Measurements from ENCODE around the gene RBM7.

DNA sequence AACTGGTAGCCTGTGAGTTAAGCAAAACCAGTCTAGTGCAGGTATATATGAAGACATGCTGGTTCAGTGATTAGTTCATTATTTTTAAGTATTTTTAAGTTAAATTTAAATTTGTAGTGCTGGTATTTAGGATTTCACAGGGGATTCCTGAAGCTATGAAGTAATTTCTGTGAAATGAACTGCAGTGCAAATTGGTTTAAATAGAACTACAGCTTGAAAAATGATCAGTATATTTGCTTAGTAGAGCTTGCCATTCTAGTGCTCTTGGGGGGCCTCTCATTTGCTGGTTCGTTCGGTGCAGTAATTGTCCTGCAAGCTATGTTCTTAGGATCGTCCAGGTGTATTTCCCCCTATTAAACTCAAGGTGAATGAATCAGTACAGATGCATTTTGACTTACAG, 51.9 kb downstream of the RBM7 start:
- no peak for TF ChIP-seq POLR2A (IDR thresholded peaks at IDR 0.05)
- TF ChIP-seq, protein P1, sequence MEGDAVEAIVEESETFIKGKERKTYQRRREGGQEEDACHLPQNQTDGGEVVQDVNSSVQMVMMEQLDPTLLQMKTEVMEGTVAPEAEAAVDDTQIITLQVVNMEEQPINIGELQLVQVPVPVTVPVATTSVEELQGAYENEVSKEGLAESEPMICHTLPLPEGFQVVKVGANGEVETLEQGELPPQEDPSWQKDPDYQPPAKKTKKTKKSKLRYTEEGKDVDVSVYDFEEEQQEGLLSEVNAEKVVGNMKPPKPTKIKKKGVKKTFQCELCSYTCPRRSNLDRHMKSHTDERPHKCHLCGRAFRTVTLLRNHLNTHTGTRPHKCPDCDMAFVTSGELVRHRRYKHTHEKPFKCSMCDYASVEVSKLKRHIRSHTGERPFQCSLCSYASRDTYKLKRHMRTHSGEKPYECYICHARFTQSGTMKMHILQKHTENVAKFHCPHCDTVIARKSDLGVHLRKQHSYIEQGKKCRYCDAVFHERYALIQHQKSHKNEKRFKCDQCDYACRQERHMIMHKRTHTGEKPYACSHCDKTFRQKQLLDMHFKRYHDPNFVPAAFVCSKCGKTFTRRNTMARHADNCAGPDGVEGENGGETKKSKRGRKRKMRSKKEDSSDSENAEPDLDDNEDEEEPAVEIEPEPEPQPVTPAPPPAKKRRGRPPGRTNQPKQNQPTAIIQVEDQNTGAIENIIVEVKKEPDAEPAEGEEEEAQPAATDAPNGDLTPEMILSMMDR (IDR thresholded peaks at IDR 0.05) = no peak

Measured in right lobe of liver (tissue), 4 donors.